Heart right ventricle (tissue), 16 donors: Measurements from ENCODE around the gene MAGI2. TPM values are rescaled to one million over a fixed set of nuclear protein-coding genes. Genes with fewer than 3 reads are reported as not detected.

Source experiments
- ATAC-seq, 8 donors: fragments of 200-7000 bp; cut with Tn5 transposase; one replicate each; pipeline ENCODE4 v1.9.1; 2020; ENCODE audit warnings: mild to moderate bottlenecking in 8 of 8, moderate library complexity in 8 of 8, moderate number of reproducible peaks in 1 of 8
- DNase-seq, 2 donors: peaks; one replicate each; pipeline ENCODE4 v3.0.0-alpha.2; 2020
- H3K27ac ChIP-seq, 10 donors: fragments of 200-600 bp; sonication (generic) in 2 of 10; one replicate each; pipeline versions ENCODE4 v1.5.0 to v1.8.0; 2020 to 2022; ENCODE audit warnings: mild to moderate bottlenecking in 3 of 10
- H3K27me3 ChIP-seq, 7 donors: fragments of 200-600 bp; one replicate each; pipeline ENCODE4 v1.8.0; 2021 to 2022; ENCODE audit warnings: mild to moderate bottlenecking in 2 of 7
- H3K36me3 ChIP-seq, 9 donors: fragments of 200-600 bp; sonication (generic) in 1 of 9; one replicate each; pipeline versions ENCODE4 v1.5.0 to v1.8.0; 2020 to 2022; ENCODE audit warnings: mild to moderate bottlenecking in 2 of 9
- H3K4me1 ChIP-seq, 9 donors: fragments of 200-600 bp; sonication (generic) in 1 of 9; one replicate each; pipeline versions ENCODE4 v1.5.0 to v1.8.0; 2020 to 2022; ENCODE audit warnings: mild to moderate bottlenecking in 4 of 9
- H3K4me3 ChIP-seq, 10 donors: fragments of 200-600 bp; sonication (generic) in 2 of 10; one replicate each; pipeline versions ENCODE4 v1.5.0 to v1.8.0; 2020 to 2022; ENCODE audit warnings: mild to moderate bottlenecking in 7 of 10, moderate library complexity in 2 of 10
- H3K9me3 ChIP-seq, 11 donors: fragments of 200-600 bp in 10 of 11; sonication (generic) in 2 of 11; one replicate each; pipeline versions ENCODE4 v1.5.0 to v1.8.0; 2013 to 2022; ENCODE audit warnings: mild to moderate bottlenecking in 2 of 11, control low read depth in 1 of 11, moderate library complexity in 1 of 11
- WGBS, 2 donors: extraction: QIAGEN DNeasy Blood & Tissue Kit; methylation state at CpG; one replicate each; pipeline ENCODE4 v1.1.7; 2013; ENCODE audit warnings: inconsistent platforms in 1 of 2; 5-methylcytosine and 5-hydroxymethylcytosine counted together
- intact Hi-C, 10 donors: fragments of 100-400 bp; cut with DNase I; formaldehyde crosslinking; loops; one replicate each; pipeline versions ENCODE4 v1.11.1 to v1.14.2; 2022
- polyA plus RNA-seq, 2 donors: library from polyadenylated mRNA; stranded (reverse); fragments of 200-250 nt; gene quantifications; one replicate each; pipeline ENCODE4 v1.2.3, GENCODE V29; 2013
- total RNA-seq, 10 donors: library from RNA; stranded (reverse); fragmentation: NEBNext Ultra II Directional in 3 of 10; extraction: Animal tissue kit (Norgen Biotek cat#: 25700) in 3 of 10; gene quantifications; one replicate each; pipeline versions ENCODE4 v1.2.1 to v1.2.4, GENCODE V29; 2021 to 2023
- TF ChIP-seq, protein P1 (sequence below), 9 donors: fragments of 200-600 bp; sonication (generic) in 2 of 9; IDR thresholded peaks; one replicate each; pipeline versions ENCODE4 v1.5.0 to v1.8.0; 2021 to 2022; ENCODE audit warnings: antibody characterized with exemption in 9 of 9, mild to moderate bottlenecking in 5 of 9, moderate library complexity in 1 of 9
- donor health status: Arrhythmogenic right ventricular cardiomyopathy.
- donor health status: ischemic (EF 13 %, LVEDD 7.1; RV severe dilation, severe dysfunction).
- donor health status: healthy with polysubstance abuse.
- donor health status: DM: no; HTN: yes; CAD: no.
- donor health status: DM: no; HTN: no; CAD: no.
- donor health status: ischemic (EF 25% LVEDD 6.9; RV normal size, moderate dysfunction).
- donor health status: ischemic (EF 25% LVEDD 5.7; RV mildly dilated, moderate dysfunction).
- donor health status: healthy.
- donor health status: DM: yes; HTN: yes; CAD: no.
- donor health status: Ischemic cardiomyopathy.
- donor health status: ischemic (EF 35%, LVEDD 5.7; RV mildly dilated, moderate dysfunction).
- donor health status: nonischemic (EF 11% LVEDD 7.7; RV severe dilation, severe dysfunction).
- donor health status: DM: yes; HTN: yes; CAD: no.
- donor health status: PGD.
- donor health status: ischemic (EF 29% LVEDD 5.4; RV normal size, mild dysfunction).
- donor health status: nonischemic (EF 23%, LVEDD 6.1; RV moderate dilation, normal function).

MAGI2 gene
- total and polyA plus RNA-seq, 12 donors: 0.83 to 6.0 (median 4.1) TPM

DNA sequence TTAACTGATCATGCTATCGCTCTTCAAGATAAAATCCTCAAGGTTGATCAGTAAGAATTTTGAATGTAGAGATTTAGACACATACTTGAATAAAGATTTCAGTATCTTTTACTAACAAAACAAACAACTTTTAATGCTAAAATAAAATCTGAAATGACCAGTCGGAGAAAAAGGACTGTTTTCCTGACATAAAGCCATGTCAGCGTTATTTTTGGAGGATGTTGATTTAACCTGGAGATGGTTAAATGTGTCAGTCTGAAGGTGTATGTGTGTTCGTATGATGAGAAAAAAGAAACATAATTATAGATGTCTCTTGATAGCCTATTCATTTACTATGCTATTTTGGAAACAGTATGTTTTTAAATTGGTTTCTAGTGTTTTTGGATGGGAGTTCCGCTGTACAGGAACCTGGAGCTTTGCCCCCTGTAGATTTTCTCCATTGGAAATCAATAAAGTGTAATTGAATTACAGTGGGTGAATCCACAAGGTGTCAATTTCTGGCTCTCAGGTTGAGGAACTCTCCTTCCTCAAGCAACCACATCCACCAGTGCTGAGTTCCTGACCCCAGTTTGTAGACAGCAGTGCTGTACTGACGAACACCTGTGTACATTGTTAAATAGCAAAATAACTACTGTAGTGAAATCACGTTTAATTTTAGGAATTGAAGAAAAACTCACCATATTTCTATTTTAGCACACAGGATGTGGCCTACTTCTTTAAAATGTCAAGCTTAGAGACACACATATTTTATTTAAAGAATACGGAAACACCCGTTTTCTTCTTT is 670.1 kb downstream of the MAGI2 start:
- Histone ChIP-seq H3K9me3 (no peaks in the 10 kb centered on the region), H3K27me3 (no peaks in the 10 kb centered on the region), H3K4me1 (no peaks in the 10 kb centered on the region), H3K4me3 (no peak overlapping the region), H3K27ac (no peak overlapping the region), H3K36me3 (no peaks in the 10 kb centered on the region)
- DNase-seq: no peak
- whole genome bisulfite sequencing, 2 donors: 82 to 83% methylated on average over 9 of the region's 9 CpGs
- TF ChIP-seq, protein P1, sequence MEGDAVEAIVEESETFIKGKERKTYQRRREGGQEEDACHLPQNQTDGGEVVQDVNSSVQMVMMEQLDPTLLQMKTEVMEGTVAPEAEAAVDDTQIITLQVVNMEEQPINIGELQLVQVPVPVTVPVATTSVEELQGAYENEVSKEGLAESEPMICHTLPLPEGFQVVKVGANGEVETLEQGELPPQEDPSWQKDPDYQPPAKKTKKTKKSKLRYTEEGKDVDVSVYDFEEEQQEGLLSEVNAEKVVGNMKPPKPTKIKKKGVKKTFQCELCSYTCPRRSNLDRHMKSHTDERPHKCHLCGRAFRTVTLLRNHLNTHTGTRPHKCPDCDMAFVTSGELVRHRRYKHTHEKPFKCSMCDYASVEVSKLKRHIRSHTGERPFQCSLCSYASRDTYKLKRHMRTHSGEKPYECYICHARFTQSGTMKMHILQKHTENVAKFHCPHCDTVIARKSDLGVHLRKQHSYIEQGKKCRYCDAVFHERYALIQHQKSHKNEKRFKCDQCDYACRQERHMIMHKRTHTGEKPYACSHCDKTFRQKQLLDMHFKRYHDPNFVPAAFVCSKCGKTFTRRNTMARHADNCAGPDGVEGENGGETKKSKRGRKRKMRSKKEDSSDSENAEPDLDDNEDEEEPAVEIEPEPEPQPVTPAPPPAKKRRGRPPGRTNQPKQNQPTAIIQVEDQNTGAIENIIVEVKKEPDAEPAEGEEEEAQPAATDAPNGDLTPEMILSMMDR (IDR thresholded peaks at IDR 0.05): no peak
- no peak for ATAC-seq
- intact Hi-C loops: no loop called here

GRCh38 chr7:78780560-78780959 is 672.9 kb downstream of the MAGI2 start:
- H3K4me1 ChIP-seq: no peaks in the 10 kb centered on the region
- H3K9me3 ChIP-seq: no peaks in the 10 kb centered on the region
- intact Hi-C loops: no loop called here
- TF ChIP-seq, protein P1 (IDR thresholded peaks at IDR 0.05): no peak
- no peaks in the 10 kb centered on the region for H3K36me3 ChIP-seq
- WGBS, 2 donors: 68 to 74% methylated on average over 4 of the region's 4 CpGs
- ATAC-seq: no peak
- no peak for DNase-seq
- no peak overlapping the region for H3K4me3 ChIP-seq
- no peaks in the 10 kb centered on the region for H3K27me3 ChIP-seq
- no peak overlapping the region for H3K27ac ChIP-seq

- Histone ChIP-seq H3K27me3 (no peaks in the 10 kb centered on the region), H3K36me3 (no peaks in the 10 kb centered on the region), H3K4me3 (no peak overlapping the region), H3K27ac (no peak overlapping the region), H3K4me1 (no peaks in the 10 kb centered on the region), H3K9me3 (no peaks in the 10 kb centered on the region)
- intact Hi-C loops: no loop called here
- no peak for DNase-seq
- 89 to 93% methylated on average over 2 of the region's 2 CpGs for WGBS, 2 donors
- TF ChIP-seq, protein P1 (IDR thresholded peaks at IDR 0.05): peak in 1 of 9 donors; percentile 7
- ATAC-seq: no peak
Observed at GRCh38 chr7:78779788-78780187, 673.7 kb downstream of the MAGI2 start.

DNA sequence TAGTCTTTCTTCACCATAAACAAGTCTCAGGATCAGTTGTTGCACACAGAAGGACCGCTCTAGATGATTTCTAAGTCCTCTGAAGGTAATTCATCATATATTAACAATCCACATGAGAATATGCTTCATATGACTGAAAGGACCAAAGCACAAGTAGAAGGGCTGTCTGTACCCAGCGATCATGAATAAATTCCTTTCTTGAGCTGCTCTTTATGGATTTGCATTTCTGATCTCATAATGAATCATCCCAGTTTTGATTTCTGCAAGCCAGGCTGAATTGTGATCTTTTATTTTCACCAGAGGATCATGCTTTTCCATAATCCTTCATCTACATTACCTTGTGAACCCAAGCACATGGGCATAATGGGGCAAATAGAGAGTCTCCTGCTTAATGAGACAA is 675.6 kb downstream of the MAGI2 start:
- no peaks in the 10 kb centered on the region for H3K4me1 ChIP-seq
- H3K27me3 ChIP-seq: no peaks in the 10 kb centered on the region
- H3K4me3 ChIP-seq: no peak overlapping the region
- WGBS, 2 donors: 84 to 91% methylated on average over 2 of the region's 2 CpGs
- H3K36me3 ChIP-seq: no peaks in the 10 kb centered on the region
- no peak for ATAC-seq
- TF ChIP-seq, protein P1 (IDR thresholded peaks at IDR 0.05): no peak
- H3K9me3 ChIP-seq: no peaks in the 10 kb centered on the region
- intact Hi-C loops: no loop called here
- no peak for DNase-seq
- no peak overlapping the region for H3K27ac ChIP-seq
